Activated CD4-positive, alpha-beta memory T cell treated with anti-CD3 and anti-CD28 coated beads, Interleukin-2, amount 10 ng/mL, durations not matched to agents 7 days and 5 days (primary cell): Measurements from ENCODE around the gene EDAR. TPM values are rescaled to one million over a fixed set of nuclear protein-coding genes. Genes with fewer than 3 reads are reported as not detected.

Source experiments
- CTCF ChIA-PET: fragments of 350-600 bp; sonication (Branson Sonifier 250); formaldehyde crosslinking; loops from one replicate; lab custom pipeline; 2021; ENCODE audit warnings: antibody characterized with exemption, inconsistent platforms; lab: Charles Lee
- POLR2A ChIA-PET: fragments of 350-600 bp; sonication (Branson Sonifier 250); formaldehyde crosslinking; loops from one replicate; lab custom pipeline; 2021; ENCODE audit warnings: antibody characterized with exemption; lab: Charles Lee
- DNase-seq: peaks from one replicate; pipeline ENCODE4 v3.0.0-alpha.2; 2020
- H3K27ac Mint-ChIP-seq: one replicate; pipeline ENCODE4 v1.8.0; 2021; ENCODE audit warnings: mild to moderate bottlenecking, mixed read lengths
- H3K27me3 Mint-ChIP-seq: one replicate; pipeline ENCODE4 v1.8.0; 2021; ENCODE audit warnings: mixed read lengths
- H3K36me3 Mint-ChIP-seq: one replicate; pipeline ENCODE4 v1.8.0; 2021; ENCODE audit warnings: low read depth, mixed read lengths
- H3K4me1 Mint-ChIP-seq: one replicate; pipeline ENCODE4 v1.8.0; 2021; ENCODE audit warnings: mixed read lengths
- H3K4me3 Mint-ChIP-seq: one replicate; pipeline ENCODE4 v1.8.0; 2021; ENCODE audit warnings: mild to moderate bottlenecking, mixed read lengths
- H3K9me3 Mint-ChIP-seq: one replicate; pipeline ENCODE4 v1.8.0; 2021; ENCODE audit warnings: mixed read lengths
- total RNA-seq, 2 experiments: library from RNA; stranded (reverse); gene quantifications; one replicate each; pipeline ENCODE4 v1.2.3, GENCODE V29; 2021

The EDAR gene
- total RNA-seq, 2 experiments from 2014 or later = not detected

- no peak overlapping the region for H3K4me3 Mint-ChIP-seq
- no peaks in the 10 kb centered on the region for H3K9me3 Mint-ChIP-seq
- no peaks in the 10 kb centered on the region for H3K4me1 Mint-ChIP-seq
- peak; percentile 23 for DNase-seq
- ChIA-PET POLR2A (no interaction called here), CTCF (interaction anchor here (0.7 to 1.4 kb wide), 6 partner anchors 10 to 582 kb away, joined by 3 to 4 read pairs (median 4); no protein-coding TSS in a partner anchor)
- no peaks in the 10 kb centered on the region for H3K36me3 Mint-ChIP-seq
- H3K27me3 Mint-ChIP-seq = no peaks in the 10 kb centered on the region
- no peak overlapping the region for H3K27ac Mint-ChIP-seq
These were observed 60.9 kb downstream of the EDAR start for GRCh38 chr2:108927936-108928659.

- H3K4me1 Mint-ChIP-seq = no peaks in the 10 kb centered on the region
- ChIA-PET CTCF (interaction anchor here (1.8 kb wide), 1 partner anchor 583 kb away, joined by 5 read pairs; no protein-coding TSS in a partner anchor), POLR2A (no interaction called here)
- no peak for DNase-seq
- no peaks in the 10 kb centered on the region for H3K27me3 Mint-ChIP-seq
- H3K9me3 Mint-ChIP-seq = no peaks in the 10 kb centered on the region
- H3K36me3 Mint-ChIP-seq = no peaks in the 10 kb centered on the region
- H3K27ac Mint-ChIP-seq = no peak overlapping the region
- no peak overlapping the region for H3K4me3 Mint-ChIP-seq
These were observed 61.6 kb downstream of the EDAR start for GRCh38 chr2:108927405-108927804.

- H3K4me1 Mint-ChIP-seq = no peaks in the 10 kb centered on the region
- H3K9me3 Mint-ChIP-seq = no peaks in the 10 kb centered on the region
- H3K27ac Mint-ChIP-seq = no peak overlapping the region
- ChIA-PET CTCF (interaction anchor here (1.8 kb wide), 1 partner anchor 583 kb away, joined by 5 read pairs; no protein-coding TSS in a partner anchor), POLR2A (no interaction called here)
- H3K36me3 Mint-ChIP-seq = no peaks in the 10 kb centered on the region
- no peak overlapping the region for H3K4me3 Mint-ChIP-seq
- H3K27me3 Mint-ChIP-seq = no peaks in the 10 kb centered on the region
- no peak for DNase-seq
These were observed 62.2 kb downstream of the EDAR start for GRCh38 chr2:108926561-108927380.

- DNase-seq = no peak
- ChIA-PET CTCF (interaction anchor here (1.8 kb wide), 1 partner anchor 584 kb away, joined by 5 read pairs; no protein-coding TSS in a partner anchor), POLR2A (no interaction called here)
- H3K4me1 Mint-ChIP-seq = no peaks in the 10 kb centered on the region
- no peak overlapping the region for H3K4me3 Mint-ChIP-seq
- H3K36me3 Mint-ChIP-seq = no peaks in the 10 kb centered on the region
- H3K27me3 Mint-ChIP-seq = no peaks in the 10 kb centered on the region
- no peak overlapping the region for H3K27ac Mint-ChIP-seq
- H3K9me3 Mint-ChIP-seq = no peaks in the 10 kb centered on the region
These were observed 63.3 kb downstream of the EDAR start for GRCh38 chr2:108925735-108926134.

GRCh38 chr2:108925286-108925685, 63.7 kb downstream of the EDAR start:
- ChIA-PET CTCF (no interaction called here), POLR2A (no interaction called here)
- Mint-ChIP-seq H3K4me1 (no peaks in the 10 kb centered on the region), H3K4me3 (no peak overlapping the region), H3K27ac (no peak overlapping the region), H3K27me3 (no peaks in the 10 kb centered on the region), H3K9me3 (no peaks in the 10 kb centered on the region), H3K36me3 (no peaks in the 10 kb centered on the region)
- DNase-seq = no peak

GRCh38 chr2:108924580-108925251, 64.3 kb downstream of the EDAR start:
- Mint-ChIP-seq H3K36me3 (no peaks in the 10 kb centered on the region), H3K4me3 (no peak overlapping the region), H3K27ac (no peak overlapping the region), H3K9me3 (no peaks in the 10 kb centered on the region), H3K4me1 (no peaks in the 10 kb centered on the region), H3K27me3 (no peaks in the 10 kb centered on the region)
- ChIA-PET POLR2A (no interaction called here), CTCF (no interaction called here)
- DNase-seq = no peak

GRCh38 chr2:108923736-108924579, 65.1 kb downstream of the EDAR start:
- no peak overlapping the region for H3K4me3 Mint-ChIP-seq
- CTCF ChIA-PET = no interaction called here
- DNase-seq = no peak
- no peak overlapping the region for H3K27ac Mint-ChIP-seq
- H3K4me1 Mint-ChIP-seq = no peaks in the 10 kb centered on the region
- no peaks in the 10 kb centered on the region for H3K36me3 Mint-ChIP-seq
- POLR2A ChIA-PET = no interaction called here
- H3K9me3 Mint-ChIP-seq = no peaks in the 10 kb centered on the region
- no peaks in the 10 kb centered on the region for H3K27me3 Mint-ChIP-seq

- POLR2A ChIA-PET = no interaction called here
- no peak overlapping the region for H3K4me3 Mint-ChIP-seq
- no peak overlapping the region for H3K27ac Mint-ChIP-seq
- DNase-seq = no peak
- no peaks in the 10 kb centered on the region for H3K4me1 Mint-ChIP-seq
- no peaks in the 10 kb centered on the region for H3K36me3 Mint-ChIP-seq
- H3K27me3 Mint-ChIP-seq = no peaks in the 10 kb centered on the region
- H3K9me3 Mint-ChIP-seq = no peaks in the 10 kb centered on the region
- CTCF ChIA-PET = no interaction called here
These were observed 65.9 kb downstream of the EDAR start for GRCh38 chr2:108923019-108923700.

GRCh38 chr2:108922141-108922915, 66.7 kb downstream of the EDAR start:
- CTCF ChIA-PET = no interaction called here

GRCh38 chr2:108921096-108922030, 67.7 kb downstream of the EDAR start:
- no peak overlapping the region for H3K4me3 Mint-ChIP-seq
- no peaks in the 10 kb centered on the region for H3K36me3 Mint-ChIP-seq

More at GRCh38 chr2:108922141-108922915, 66.7 kb downstream of the EDAR start:
- Mint-ChIP-seq H3K27ac (no peak overlapping the region), H3K4me3 (no peak overlapping the region), H3K4me1 (no peaks in the 10 kb centered on the region), H3K36me3 (no peaks in the 10 kb centered on the region), H3K27me3 (no peaks in the 10 kb centered on the region), H3K9me3 (no peaks in the 10 kb centered on the region)
- POLR2A ChIA-PET = no interaction called here
- DNase-seq = no peak

GRCh38 chr2:108920686-108921085, 68.3 kb downstream of the EDAR start:
- H3K36me3 Mint-ChIP-seq = no peaks in the 10 kb centered on the region
- CTCF ChIA-PET = no interaction called here

More at GRCh38 chr2:108921096-108922030, 67.7 kb downstream of the EDAR start:
- ChIA-PET POLR2A (no interaction called here), CTCF (no interaction called here)
- no peaks in the 10 kb centered on the region for H3K27me3 Mint-ChIP-seq
- DNase-seq = no peak
- no peaks in the 10 kb centered on the region for H3K9me3 Mint-ChIP-seq
- no peaks in the 10 kb centered on the region for H3K4me1 Mint-ChIP-seq
- H3K27ac Mint-ChIP-seq = no peak overlapping the region

More at GRCh38 chr2:108920686-108921085, 68.3 kb downstream of the EDAR start:
- H3K27ac Mint-ChIP-seq = no peak overlapping the region
- POLR2A ChIA-PET = no interaction called here
- no peaks in the 10 kb centered on the region for H3K4me1 Mint-ChIP-seq
- H3K4me3 Mint-ChIP-seq = no peak overlapping the region
- no peak for DNase-seq
- no peaks in the 10 kb centered on the region for H3K9me3 Mint-ChIP-seq
- no peaks in the 10 kb centered on the region for H3K27me3 Mint-ChIP-seq
